GM18868 (cell line): ENCODE results near the gene TNFRSF13B.
"Not testable (repeated sequence)": the region's sequence is repeated elsewhere in the genome, so short reads cannot be mapped to it uniquely, and the experiment has no call there.

Experiments
- ATAC-seq: cut with Tn5 transposase; IDR thresholded peaks from one replicate; pipeline ENCODE4 v1.9.1; 2021; ENCODE audit warnings: mild to moderate bottlenecking, moderate library complexity; ENCODE audit not compliant: unreplicated experiment

The TNFRSF13B gene

GRCh38 chr17:16927641-16928321 is 44.1 kb downstream of the TNFRSF13B start:
- ATAC-seq, result no peak

GRCh38 chr17:16926571-16927451 is 45.1 kb downstream of the TNFRSF13B start:
- ATAC-seq, result no peak

- no peak for ATAC-seq
Measured at GRCh38 chr17:16926061-16926511, 45.8 kb downstream of the TNFRSF13B start.

- ATAC-seq, result no peak
Measured at GRCh38 chr17:16925461-16926060, 46.4 kb downstream of the TNFRSF13B start.

- no peak for ATAC-seq
Measured at GRCh38 chr17:16924696-16925440, 47.0 kb downstream of the TNFRSF13B start.

GRCh38 chr17:16923904-16924695 is 47.8 kb downstream of the TNFRSF13B start:
- no peak for ATAC-seq

GRCh38 chr17:16923097-16923903 is 48.6 kb downstream of the TNFRSF13B start:
- no peak for ATAC-seq

GRCh38 chr17:16922386-16923096 is 49.4 kb downstream of the TNFRSF13B start:
- no peak for ATAC-seq

- not testable (repeated sequence) for ATAC-seq
Measured at GRCh38 chr17:16921451-16921850, 50.5 kb downstream of the TNFRSF13B start.

- no peak for ATAC-seq
Measured at GRCh38 chr17:16920628-16921020, 51.3 kb downstream of the TNFRSF13B start.

GRCh38 chr17:16919663-16920627 is 52.0 kb downstream of the TNFRSF13B start:
- ATAC-seq, result no peak

GRCh38 chr17:16918443-16918842 is 53.5 kb downstream of the TNFRSF13B start:
- ATAC-seq, result no peak

GRCh38 chr17:16917671-16918394 is 54.1 kb downstream of the TNFRSF13B start:
- no peak for ATAC-seq

GRCh38 chr17:16916557-16916920 is 55.4 kb downstream of the TNFRSF13B start:
- ATAC-seq, result no peak

- ATAC-seq, result no peak
Measured at GRCh38 chr17:16915752-16916556, 56.0 kb downstream of the TNFRSF13B start.

GRCh38 chr17:16913463-16913862 is 58.5 kb downstream of the TNFRSF13B start:
- no peak for ATAC-seq
